HEK293T (cell line): ENCODE measurements around the gene MICAL1.

Experiments used
- ARNT ChIP-seq: fragments of 450-650 bp; IDR thresholded peaks from 2 replicates; pipeline ENCODE4 v1.6.1; 2017; ENCODE audit warnings: mild to moderate bottlenecking
- BHLHE40 ChIP-seq: fragments of 450-650 bp; IDR thresholded peaks from 2 replicates; pipeline ENCODE4 v1.6.1; 2016; ENCODE audit warnings: mild to moderate bottlenecking, moderate library complexity, borderline replicate concordance
- L3MBTL2 ChIP-seq: fragments of 450-650 bp; conservative IDR thresholded peaks from 2 replicates; pipeline ENCODE4 v1.6.1; 2016; ENCODE audit warnings: mild to moderate bottlenecking
- TF ChIP-seq, protein P1 (sequence below): fragments of 450-650 bp; IDR thresholded peaks from 2 replicates; pipeline ENCODE4 v1.6.1; 2016

DNA sequence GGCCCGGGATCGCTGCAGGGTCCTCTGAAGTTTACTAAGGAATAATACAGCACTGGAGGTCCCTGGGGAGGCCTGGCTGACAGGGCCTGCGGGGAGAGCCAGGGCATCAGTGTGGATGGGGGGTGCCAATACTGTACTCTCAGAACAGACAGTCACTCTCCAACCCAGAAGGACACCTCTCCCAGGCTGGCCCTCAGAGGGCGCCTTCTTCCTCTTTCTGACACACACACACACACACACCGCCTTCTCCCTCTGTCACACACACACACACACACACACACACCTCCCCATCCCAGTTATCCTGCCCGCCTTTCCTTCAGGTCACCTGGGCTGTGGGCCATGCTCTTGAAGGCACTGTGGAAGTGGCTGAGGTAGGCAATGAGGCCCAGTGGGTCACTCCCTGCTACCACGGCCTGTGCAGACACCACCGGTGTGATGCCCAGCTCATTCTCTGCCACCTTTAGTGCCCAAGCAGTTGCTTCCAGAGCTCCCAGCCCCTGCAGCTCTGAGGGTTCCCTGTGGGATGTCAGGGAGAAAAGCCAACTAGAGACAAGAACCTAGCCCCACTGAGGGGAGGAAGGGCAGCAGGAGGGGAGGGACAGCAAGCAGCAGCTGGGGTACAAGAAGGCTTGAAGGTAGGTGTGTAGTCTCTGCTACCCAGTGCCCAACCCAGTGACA is 7.6 kb downstream of the MICAL1 start:
- TF ChIP-seq L3MBTL2 = no peak
- TF ChIP-seq ARNT = no peak
- TF ChIP-seq BHLHE40 = no peak
- TF ChIP-seq, protein P1, sequence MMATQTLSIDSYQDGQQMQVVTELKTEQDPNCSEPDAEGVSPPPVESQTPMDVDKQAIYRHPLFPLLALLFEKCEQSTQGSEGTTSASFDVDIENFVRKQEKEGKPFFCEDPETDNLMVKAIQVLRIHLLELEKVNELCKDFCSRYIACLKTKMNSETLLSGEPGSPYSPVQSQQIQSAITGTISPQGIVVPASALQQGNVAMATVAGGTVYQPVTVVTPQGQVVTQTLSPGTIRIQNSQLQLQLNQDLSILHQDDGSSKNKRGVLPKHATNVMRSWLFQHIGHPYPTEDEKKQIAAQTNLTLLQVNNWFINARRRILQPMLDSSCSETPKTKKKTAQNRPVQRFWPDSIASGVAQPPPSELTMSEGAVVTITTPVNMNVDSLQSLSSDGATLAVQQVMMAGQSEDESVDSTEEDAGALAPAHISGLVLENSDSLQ = no peak
